A673 (cell line): ENCODE data around the gene RTN4IP1. TPM values are rescaled to one million over a fixed set of nuclear protein-coding genes. Genes with fewer than 3 reads are reported as not detected.

ENCODE experiments used
- BruUV-seq: library from RNA; stranded (reverse); fragments of 400-500 nt; replicated peaks from 2 replicates; lab custom pipeline; 2021; lab: Mats Ljungman, UMichigan
- CTCF ChIA-PET: fragments of 300-600 bp; sonication (Branson Sonifier 250); formaldehyde crosslinking; loops from one replicate; lab custom pipeline; 2022; ENCODE audit warnings: antibody characterized with exemption; lab: Charles Lee
- POLR2A ChIA-PET: fragments of 300-600 bp; sonication (Branson Sonifier 250); formaldehyde crosslinking; loops from one replicate; lab custom pipeline; 2022; ENCODE audit warnings: antibody characterized with exemption; ENCODE audit not compliant: low non-redundant PET; lab: Charles Lee
- DNase-seq: peaks from one replicate; pipeline ENCODE4 v3.0.0-alpha.2; 2015; ENCODE audit warnings: low spot score
- H3K27ac ChIP-seq: fragments of 200-600 bp; sonication (generic); 2 replicates; pipeline ENCODE4 v1.5.1; 2016; ENCODE audit warnings: mixed run types, low read depth, mild to moderate bottlenecking, mixed read lengths, antibody characterized with exemption, low read length; ENCODE audit not compliant: poor library complexity, severe bottlenecking
- H3K27me3 ChIP-seq: fragments of 200-600 bp; sonication (generic); replicated peaks from 2 replicates; pipeline ENCODE4 v1.6.1; 2017; ENCODE audit warnings: mixed run types, low read depth, mild to moderate bottlenecking, mixed read lengths, antibody characterized with exemption, low read length; ENCODE audit not compliant: insufficient read depth, poor library complexity
- H3K36me3 ChIP-seq: fragments of 200-600 bp; sonication (generic); 2 replicates; pipeline ENCODE4 v1.6.1; 2016; ENCODE audit warnings: mixed run types, mild to moderate bottlenecking, mixed read lengths, antibody characterized with exemption, low read length; ENCODE audit not compliant: insufficient read depth, poor library complexity, severe bottlenecking
- H3K4me1 ChIP-seq: fragments of 200-600 bp; sonication (generic); 2 replicates; pipeline ENCODE4 v1.6.1; 2017; ENCODE audit warnings: mixed run types, mild to moderate bottlenecking, mixed read lengths, antibody characterized with exemption, low read length; ENCODE audit not compliant: insufficient read depth, poor library complexity, severe bottlenecking
- H3K4me3 ChIP-seq: fragments of 200-600 bp; sonication (generic); 2 replicates; pipeline ENCODE4 v1.5.1; 2016; ENCODE audit warnings: low read depth, mixed run types, mild to moderate bottlenecking, mixed read lengths, low read length; ENCODE audit not compliant: poor library complexity, severe bottlenecking
- H3K9me3 ChIP-seq: fragments of 200-600 bp; sonication (generic); 2 replicates; pipeline ENCODE4 v1.6.1; 2016; ENCODE audit warnings: mixed run types, low read depth, mild to moderate bottlenecking, mixed read lengths, antibody characterized with exemption, low read length; ENCODE audit not compliant: poor library complexity, severe bottlenecking
- CTCF ChIP-seq: fragments of 300-800, 200-600 bp; sonication (generic); conservative IDR thresholded peaks from 2 replicates; pipeline ENCODE4 v1.5.1; 2017; ENCODE audit warnings: low read depth, mild to moderate bottlenecking, antibody characterized with exemption, low read length, moderate library complexity, mixed read lengths
- EZH2 ChIP-seq: fragments of 200-600 bp; sonication (generic); IDR thresholded peaks from 2 replicates; pipeline ENCODE4 v1.6.1; 2017; ENCODE audit warnings: borderline replicate concordance, low read depth, mild to moderate bottlenecking, mixed read lengths, antibody characterized with exemption, low read length; ENCODE audit not compliant: poor library complexity, severe bottlenecking
- intact Hi-C: fragments of 100-400 bp; cut with micrococcal nuclease; formaldehyde crosslinking; loops from one replicate; pipeline ENCODE4 v1.10.0; 2022; ENCODE audit not compliant: unreplicated experiment
- total RNA-seq: library from RNA; stranded (reverse); gene quantifications from 2 replicates; pipeline ENCODE4 v1.2.3, GENCODE V29; 2021

Gene RTN4IP1
- total RNA-seq, 1 experiment from 2014 or later, result 15.7 TPM

- no TSS peak for BruUV-seq
- intact Hi-C loops, result no loop called here
- H3K9me3 ChIP-seq, result no peaks in the 10 kb centered on the region
- no peak for TF ChIP-seq CTCF
- no peak for TF ChIP-seq EZH2
- H3K36me3 ChIP-seq, result no peaks in the 10 kb centered on the region
- H3K27ac ChIP-seq, result no peak overlapping the region
- H3K4me1 ChIP-seq, result peaks cover 19% of the 10 kb centered on the region
- ChIA-PET CTCF (interaction anchor here (0.6 kb wide), 1 partner anchor 12 kb away, joined by 3 read pairs; no protein-coding TSS in a partner anchor), POLR2A (no interaction called here)
- DNase-seq, result no peak
- no peaks in the 10 kb centered on the region for H3K27me3 ChIP-seq
- no peak overlapping the region for H3K4me3 ChIP-seq
Measured at GRCh38 chr6:106527117-106527516, 102.2 kb downstream of the RTN4IP1 start.

GRCh38 chr6:106525882-106526275, 103.4 kb downstream of the RTN4IP1 start:
- ChIA-PET CTCF (no interaction called here), POLR2A (no interaction called here)
- intact Hi-C loops, result no loop called here
- Histone ChIP-seq H3K4me3 (no peak overlapping the region), H3K27me3 (no peaks in the 10 kb centered on the region), H3K36me3 (no peaks in the 10 kb centered on the region), H3K4me1 (peaks cover 17% of the 10 kb centered on the region), H3K27ac (no peak overlapping the region), H3K9me3 (no peaks in the 10 kb centered on the region)
- BruUV-seq, result no TSS peak
- no peak for TF ChIP-seq CTCF
- no peak for TF ChIP-seq EZH2
- DNase-seq, result no peak

GRCh38 chr6:106525107-106525881, 104.0 kb downstream of the RTN4IP1 start:
- no peaks in the 10 kb centered on the region for H3K27me3 ChIP-seq
- no peaks in the 10 kb centered on the region for H3K36me3 ChIP-seq
- intact Hi-C loops, result no loop called here
- DNase-seq, result no peak
- TF ChIP-seq EZH2 (no peak), CTCF (no peak)
- no TSS peak for BruUV-seq
- CTCF ChIA-PET, result no interaction called here
- peaks cover 11% of the 10 kb centered on the region for H3K4me1 ChIP-seq
- no peaks in the 10 kb centered on the region for H3K9me3 ChIP-seq
- H3K27ac ChIP-seq, result no peak overlapping the region
- peak overlapping the region; percentile 10 for H3K4me3 ChIP-seq
- POLR2A ChIA-PET, result no interaction called here
